KOPT-K1 (cell line): Measurements from ENCODE around the gene RASGRP3.

Source experiments
- H3K27ac ChIP-seq: fragments of 200-600 bp; sonication (generic); 2 replicates; pipeline ENCODE4 v1.5.1; 2016; ENCODE audit warnings: antibody characterized with exemption, mild to moderate bottlenecking, low read depth, low read length; ENCODE audit not compliant: poor library complexity, severe bottlenecking
- H3K36me3 ChIP-seq: fragments of 200-600 bp; sonication (generic); 2 replicates; pipeline ENCODE4 v1.5.1; 2017; ENCODE audit warnings: antibody characterized with exemption, mild to moderate bottlenecking, low read length, moderate library complexity; ENCODE audit not compliant: insufficient read depth
- H3K9me3 ChIP-seq: fragments of 200-600 bp; sonication (generic); 2 replicates; pipeline ENCODE4 v1.5.1; 2017; ENCODE audit warnings: antibody characterized with exemption, low read length, mild to moderate bottlenecking; ENCODE audit not compliant: insufficient read depth, poor library complexity, severe bottlenecking

Gene RASGRP3

GRCh38 chr2:33516456-33516995, 40.1 kb downstream of the RASGRP3 start:
- Histone ChIP-seq H3K27ac (no peak overlapping the region), H3K36me3 (no peaks in the 10 kb centered on the region), H3K9me3 (no peaks in the 10 kb centered on the region)

- H3K27ac ChIP-seq: no peak overlapping the region
- no peaks in the 10 kb centered on the region for H3K9me3 ChIP-seq
- no peaks in the 10 kb centered on the region for H3K36me3 ChIP-seq
These were observed 41.8 kb downstream of the RASGRP3 start for GRCh38 chr2:33518200-33518599.

GRCh38 chr2:33518929-33519328, 42.5 kb downstream of the RASGRP3 start:
- no peaks in the 10 kb centered on the region for H3K9me3 ChIP-seq
- H3K27ac ChIP-seq: no peak overlapping the region
- H3K36me3 ChIP-seq: no peaks in the 10 kb centered on the region

GRCh38 chr2:33521791-33522281, 45.4 kb downstream of the RASGRP3 start:
- no peak overlapping the region for H3K27ac ChIP-seq
- no peaks in the 10 kb centered on the region for H3K36me3 ChIP-seq
- no peaks in the 10 kb centered on the region for H3K9me3 ChIP-seq

DNA sequence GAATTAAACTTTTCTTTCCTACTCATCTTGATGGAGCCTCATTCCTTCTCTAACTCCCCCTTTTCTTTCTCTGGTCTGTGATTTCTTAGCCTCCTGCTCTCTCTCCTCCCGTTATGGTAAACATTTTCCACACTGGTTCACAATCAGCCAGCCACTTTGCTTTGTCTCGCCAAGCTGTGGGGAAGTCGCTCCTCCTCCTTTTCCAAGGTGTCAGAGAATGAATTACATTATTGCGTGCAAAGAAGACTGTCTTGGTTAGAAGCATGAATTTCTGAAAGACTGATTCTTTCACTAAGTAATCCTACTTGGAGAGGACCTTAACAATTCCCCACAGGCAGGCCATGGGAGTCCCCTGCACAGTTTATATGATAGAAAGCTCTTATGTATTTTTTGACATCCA, 46.1 kb downstream of the RASGRP3 start:
- Histone ChIP-seq H3K36me3 (no peaks in the 10 kb centered on the region), H3K9me3 (no peaks in the 10 kb centered on the region), H3K27ac (no peak overlapping the region)

- Histone ChIP-seq H3K27ac (no peak overlapping the region), H3K9me3 (no peaks in the 10 kb centered on the region), H3K36me3 (no peaks in the 10 kb centered on the region)
These were observed 49.2 kb downstream of the RASGRP3 start for GRCh38 chr2:33525666-33526065.

DNA sequence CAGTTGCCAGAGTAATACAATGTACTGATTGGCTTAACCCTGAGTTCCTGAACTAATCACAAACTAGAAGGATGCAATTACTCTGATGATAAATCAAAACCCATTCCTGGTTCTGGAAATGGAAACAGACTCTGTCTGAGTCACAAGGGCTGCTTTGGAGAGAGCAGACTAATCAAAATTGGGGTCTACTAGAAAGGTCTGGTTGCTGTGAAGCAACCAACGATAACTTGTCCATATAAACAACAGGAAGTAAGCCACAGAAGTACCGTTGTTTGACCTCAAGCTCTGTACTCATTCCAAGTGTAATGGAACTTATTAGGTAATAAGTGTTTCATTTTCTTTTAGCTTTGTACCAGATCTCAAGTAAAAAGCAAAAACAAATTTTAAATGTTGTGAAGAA, 49.7 kb downstream of the RASGRP3 start:
- H3K27ac ChIP-seq: no peak overlapping the region
- no peaks in the 10 kb centered on the region for H3K36me3 ChIP-seq
- H3K9me3 ChIP-seq: no peaks in the 10 kb centered on the region

DNA sequence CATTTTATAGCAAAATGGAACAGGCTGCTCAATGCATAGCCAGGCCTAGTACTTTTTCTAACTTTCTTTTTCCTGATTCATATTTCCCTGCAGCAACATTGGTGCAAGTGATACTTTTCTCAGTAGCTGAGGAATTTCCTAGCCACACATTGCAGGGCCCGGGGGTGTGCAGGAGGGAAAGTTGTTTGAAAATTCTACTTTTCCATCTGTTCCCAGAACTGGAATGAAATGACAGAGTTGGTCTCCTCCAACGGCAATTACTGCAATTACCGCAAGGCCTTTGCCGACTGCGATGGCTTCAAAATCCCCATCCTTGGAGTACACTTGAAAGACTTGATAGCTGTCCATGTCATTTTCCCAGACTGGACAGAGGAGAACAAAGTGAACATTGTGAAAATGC, 50.5 kb downstream of the RASGRP3 start:
- no peaks in the 10 kb centered on the region for H3K9me3 ChIP-seq
- H3K27ac ChIP-seq: no peak overlapping the region
- no peaks in the 10 kb centered on the region for H3K36me3 ChIP-seq

DNA sequence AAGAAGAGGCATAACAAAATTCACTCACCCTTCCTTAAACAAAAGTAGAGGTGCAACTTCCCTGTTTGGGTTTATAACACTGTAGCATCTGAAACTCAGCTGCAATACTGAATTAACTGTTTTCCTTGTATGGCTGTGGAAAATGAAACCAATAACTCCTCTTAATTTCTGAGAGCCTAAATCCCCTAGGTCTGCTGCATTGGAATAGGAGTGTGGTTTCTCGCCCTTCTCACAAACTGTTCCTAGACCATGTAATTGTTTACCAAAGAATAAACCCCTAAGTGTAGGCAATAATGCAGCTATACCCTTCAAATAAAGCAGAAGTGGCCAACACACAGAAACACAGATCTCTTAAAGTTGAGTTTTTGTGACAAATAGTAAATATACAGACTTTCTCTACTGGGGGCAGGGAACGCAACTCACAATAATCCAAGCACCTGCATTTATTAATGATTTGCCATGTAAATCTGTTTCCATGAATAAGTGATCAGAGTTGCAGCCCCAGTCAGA, 52.0 kb downstream of the RASGRP3 start:
- H3K9me3 ChIP-seq: no peaks in the 10 kb centered on the region
- H3K27ac ChIP-seq: no peak overlapping the region
- no peaks in the 10 kb centered on the region for H3K36me3 ChIP-seq

DNA sequence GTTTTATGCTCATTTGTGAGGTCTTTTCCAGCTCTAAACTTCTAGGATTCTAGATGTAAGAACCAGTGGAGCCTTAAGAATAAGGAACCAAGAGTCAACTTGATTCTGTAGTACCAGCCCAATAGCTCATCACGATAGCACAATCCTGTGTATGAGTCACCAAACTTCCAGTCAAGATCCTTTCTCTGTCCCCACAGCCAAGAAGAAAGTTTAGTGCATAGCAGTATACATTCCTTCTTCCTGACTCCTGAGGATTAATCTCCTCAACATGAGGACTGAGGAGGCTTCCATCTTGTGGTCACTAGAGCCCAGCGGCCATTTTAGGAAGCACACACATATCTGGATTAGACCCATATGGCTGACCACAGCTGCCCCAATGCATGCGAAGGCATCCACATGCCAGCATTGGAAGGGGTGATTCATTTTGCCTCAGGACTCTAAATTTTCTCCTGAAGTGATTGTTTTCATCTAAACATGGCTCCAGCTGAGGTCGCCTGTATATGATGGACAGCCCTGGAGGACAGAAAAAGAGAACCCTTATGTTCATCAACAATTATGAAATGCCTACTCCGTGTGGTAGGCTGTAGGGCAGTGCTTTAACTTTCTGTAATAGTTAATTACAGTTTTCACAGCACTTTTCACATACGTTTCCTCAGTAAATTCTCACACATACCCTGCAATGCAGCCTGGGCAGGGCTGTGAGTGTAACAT, 53.5 kb downstream of the RASGRP3 start:
- H3K27ac ChIP-seq: no peak overlapping the region
- H3K36me3 ChIP-seq: no peaks in the 10 kb centered on the region
- H3K9me3 ChIP-seq: no peaks in the 10 kb centered on the region

- no peak overlapping the region for H3K27ac ChIP-seq
- H3K9me3 ChIP-seq: no peaks in the 10 kb centered on the region
- H3K36me3 ChIP-seq: no peaks in the 10 kb centered on the region
These were observed 54.5 kb downstream of the RASGRP3 start for GRCh38 chr2:33530690-33531548.

DNA sequence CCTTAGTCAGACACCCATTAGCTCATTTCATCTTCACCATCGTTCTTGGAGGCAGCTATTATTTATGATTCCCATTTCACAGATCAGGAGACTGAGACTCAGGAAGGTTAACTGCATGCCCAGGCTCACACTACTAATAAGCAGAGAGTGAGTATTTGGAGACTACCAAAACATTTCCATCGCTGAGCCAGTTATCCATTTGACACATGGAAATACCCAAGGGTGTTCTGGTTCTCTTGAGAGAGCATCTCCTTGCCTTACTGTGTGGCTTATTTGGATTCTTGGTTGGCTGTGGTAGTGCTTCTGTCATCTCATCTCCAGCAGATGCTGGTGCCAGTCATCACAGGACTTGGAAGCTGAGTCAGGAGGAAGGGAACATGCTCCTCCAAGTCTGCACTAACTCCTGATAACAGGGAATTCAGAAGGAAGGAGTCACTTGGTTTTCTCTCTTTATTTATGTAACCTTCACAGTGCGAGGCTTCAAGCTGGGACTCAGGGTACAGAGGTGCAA, 55.2 kb downstream of the RASGRP3 start:
- Histone ChIP-seq H3K27ac (no peak overlapping the region), H3K9me3 (no peaks in the 10 kb centered on the region), H3K36me3 (no peaks in the 10 kb centered on the region)

DNA sequence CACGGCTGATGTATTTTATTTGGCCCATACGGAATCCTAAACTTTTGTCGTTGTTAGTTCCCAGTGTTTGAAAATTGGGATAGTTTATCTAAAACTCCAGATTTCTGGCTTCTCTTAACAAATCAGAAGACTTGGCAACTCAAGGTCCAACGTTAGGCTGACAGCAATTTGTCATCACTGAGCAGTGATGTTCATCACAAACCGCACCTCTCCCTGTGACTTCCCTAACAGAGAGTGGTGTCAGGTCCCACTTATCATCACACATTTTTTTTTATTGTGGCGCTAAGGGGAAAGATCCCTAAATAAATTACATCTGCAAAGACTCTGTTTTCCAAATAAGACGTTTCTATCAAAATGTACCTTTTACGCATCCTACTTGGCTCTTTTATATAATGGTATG, 55.7 kb downstream of the RASGRP3 start:
- H3K27ac ChIP-seq: no peak overlapping the region
- H3K36me3 ChIP-seq: no peaks in the 10 kb centered on the region
- no peaks in the 10 kb centered on the region for H3K9me3 ChIP-seq

DNA sequence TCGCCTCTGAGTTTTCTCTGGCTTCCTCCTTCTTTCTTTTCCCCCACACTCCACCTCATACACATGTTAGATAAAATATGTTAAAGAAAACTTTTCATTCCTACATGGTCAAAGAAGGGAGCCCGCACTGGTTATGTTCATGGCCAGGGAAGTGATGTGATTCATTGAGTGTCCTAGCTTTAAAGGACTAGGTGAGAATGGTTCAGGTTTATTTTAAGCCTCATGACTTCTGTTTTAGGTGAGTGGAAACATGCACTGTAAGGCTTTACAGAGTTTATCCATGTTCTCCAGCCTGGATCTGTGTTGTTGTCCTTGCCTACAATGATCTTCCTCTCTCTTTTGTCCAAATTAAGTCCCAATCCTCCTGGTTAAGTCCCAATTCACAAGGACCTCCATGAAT, 56.5 kb downstream of the RASGRP3 start:
- no peaks in the 10 kb centered on the region for H3K9me3 ChIP-seq
- H3K36me3 ChIP-seq: no peaks in the 10 kb centered on the region
- no peak overlapping the region for H3K27ac ChIP-seq

GRCh38 chr2:33535421-33535820, 59.0 kb downstream of the RASGRP3 start:
- no peaks in the 10 kb centered on the region for H3K36me3 ChIP-seq
- no peak overlapping the region for H3K27ac ChIP-seq

More at GRCh38 chr2:33535421-33535820, 59.0 kb downstream of the RASGRP3 start:
- no peaks in the 10 kb centered on the region for H3K9me3 ChIP-seq
